ENCODE data around the gene CC2D1A. TPM values are rescaled to one million over a fixed set of nuclear protein-coding genes. Genes with fewer than 3 reads are reported as not detected.
"Not testable (repeated sequence)": the region's sequence is repeated elsewhere in the genome, so short reads cannot be mapped to it uniquely, and the experiment has no call there.

Gene CC2D1A
- total and polyA plus RNA-seq, 10 donors: 13.0 to 40.1 (median 27.5) TPM

DNA sequence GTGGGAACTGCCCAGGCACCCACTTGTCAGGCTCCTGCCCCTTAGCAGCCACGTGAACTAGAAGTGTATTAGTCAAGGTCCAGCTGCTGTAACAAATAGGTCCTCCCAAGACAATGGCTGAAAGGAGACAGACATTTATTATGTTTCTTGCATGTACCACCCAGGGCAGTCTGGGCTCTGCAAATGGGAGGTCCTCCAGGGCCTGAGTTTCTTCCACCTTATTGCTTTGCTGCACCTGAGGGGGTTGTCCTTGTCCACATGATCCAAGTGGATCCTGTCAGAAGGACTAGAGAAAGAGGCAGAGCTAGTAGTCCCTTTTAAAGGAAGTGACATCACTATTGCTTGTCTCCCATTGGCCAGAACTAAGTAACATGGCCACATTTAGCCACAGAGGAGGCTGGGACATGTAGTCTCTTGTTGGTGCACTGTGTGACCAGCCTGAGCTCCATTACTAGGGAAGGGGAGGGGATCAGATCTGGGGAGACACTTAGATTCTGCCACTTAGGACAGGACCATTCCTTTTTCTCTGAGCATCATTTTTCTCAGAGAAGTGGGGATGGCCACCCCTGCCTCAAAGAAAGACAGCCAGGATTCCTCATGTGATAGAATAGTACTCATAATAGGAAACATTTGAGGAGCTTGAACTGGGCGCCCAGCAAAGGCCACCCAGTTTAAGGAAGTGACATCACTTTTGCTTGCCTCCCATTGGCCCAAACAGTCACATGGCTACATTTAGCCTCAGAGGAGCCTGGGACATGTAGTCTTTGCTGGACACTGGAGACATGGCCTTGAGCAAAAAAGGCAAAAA, 15.1 kb downstream of the CC2D1A start:
- no peak overlapping the region for H3K4me3 ChIP-seq
- H3K9me3 ChIP-seq: peaks cover 0 to 12% (median 4%) of the 10 kb centered on the region in 8 donors
- peaks cover 0 to 97% (median 65%) of the 10 kb centered on the region in 6 donors for H3K36me3 ChIP-seq
- H3K27me3 ChIP-seq (replicated peaks in 1 of 7): no peaks in the 10 kb centered on the region
- intact Hi-C loops (cut with DNase I; ENCODE audit: low total_unique reads): no loop called here
- no peak overlapping the region for H3K27ac ChIP-seq
- DNase-seq: no peak
- no peak for TF ChIP-seq POLR2A (IDR thresholded peaks at IDR 0.05)
- TF ChIP-seq, protein P1, sequence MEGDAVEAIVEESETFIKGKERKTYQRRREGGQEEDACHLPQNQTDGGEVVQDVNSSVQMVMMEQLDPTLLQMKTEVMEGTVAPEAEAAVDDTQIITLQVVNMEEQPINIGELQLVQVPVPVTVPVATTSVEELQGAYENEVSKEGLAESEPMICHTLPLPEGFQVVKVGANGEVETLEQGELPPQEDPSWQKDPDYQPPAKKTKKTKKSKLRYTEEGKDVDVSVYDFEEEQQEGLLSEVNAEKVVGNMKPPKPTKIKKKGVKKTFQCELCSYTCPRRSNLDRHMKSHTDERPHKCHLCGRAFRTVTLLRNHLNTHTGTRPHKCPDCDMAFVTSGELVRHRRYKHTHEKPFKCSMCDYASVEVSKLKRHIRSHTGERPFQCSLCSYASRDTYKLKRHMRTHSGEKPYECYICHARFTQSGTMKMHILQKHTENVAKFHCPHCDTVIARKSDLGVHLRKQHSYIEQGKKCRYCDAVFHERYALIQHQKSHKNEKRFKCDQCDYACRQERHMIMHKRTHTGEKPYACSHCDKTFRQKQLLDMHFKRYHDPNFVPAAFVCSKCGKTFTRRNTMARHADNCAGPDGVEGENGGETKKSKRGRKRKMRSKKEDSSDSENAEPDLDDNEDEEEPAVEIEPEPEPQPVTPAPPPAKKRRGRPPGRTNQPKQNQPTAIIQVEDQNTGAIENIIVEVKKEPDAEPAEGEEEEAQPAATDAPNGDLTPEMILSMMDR (IDR thresholded peaks at IDR 0.05 in 8 of 11, conservative IDR thresholded peaks at IDR 0.05 in 3 of 11): no peak
- no peak for TF ChIP-seq POLR2AphosphoS5 (IDR thresholded peaks at IDR 0.05)
- 67 to 98% (median 90%) methylated on average over 1 to 2 of the region's 2 CpGs for WGBS, 5 donors
- H3K4me1 ChIP-seq: peaks cover 0 to 9% (median under 1%) of the 10 kb centered on the region in 6 donors

DNA sequence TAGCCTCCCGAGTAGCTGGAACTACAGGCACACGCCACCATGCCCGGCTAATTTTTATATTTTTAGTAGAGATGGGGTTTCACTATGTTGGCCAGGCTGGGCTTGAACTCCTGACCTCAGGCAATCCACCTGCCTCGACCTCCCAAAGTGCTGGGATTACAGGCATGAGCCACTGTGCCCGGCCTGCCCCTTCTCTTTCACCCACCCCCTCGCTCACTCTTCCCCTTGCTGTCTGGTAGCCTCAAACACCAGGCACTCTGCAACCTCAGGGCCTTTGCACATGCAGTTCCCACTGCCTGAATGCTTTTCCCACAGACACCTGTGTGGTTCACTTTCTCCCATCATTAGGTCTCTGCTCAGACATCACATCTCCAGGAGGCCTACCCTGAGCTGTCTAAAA, 16.1 kb downstream of the CC2D1A start:
- Histone ChIP-seq H3K9me3 (peaks cover 0 to 12% (median 4%) of the 10 kb centered on the region in 8 donors), H3K36me3 (peaks cover 0 to 97% (median 71%) of the 10 kb centered on the region in 6 donors), H3K4me1 (peaks cover 0 to 18% (median 3%) of the 10 kb centered on the region in 6 donors)
- H3K27ac ChIP-seq; DNase-seq; intact Hi-C loops (cut with DNase I; ENCODE audit: low total_unique reads); H3K27me3 ChIP-seq (replicated peaks in 1 of 7); H3K4me3 ChIP-seq: not testable (repeated sequence)
- WGBS, 5 donors: 90 to 99% (median 96%) methylated on average over 6 of the region's 6 CpGs

DNA sequence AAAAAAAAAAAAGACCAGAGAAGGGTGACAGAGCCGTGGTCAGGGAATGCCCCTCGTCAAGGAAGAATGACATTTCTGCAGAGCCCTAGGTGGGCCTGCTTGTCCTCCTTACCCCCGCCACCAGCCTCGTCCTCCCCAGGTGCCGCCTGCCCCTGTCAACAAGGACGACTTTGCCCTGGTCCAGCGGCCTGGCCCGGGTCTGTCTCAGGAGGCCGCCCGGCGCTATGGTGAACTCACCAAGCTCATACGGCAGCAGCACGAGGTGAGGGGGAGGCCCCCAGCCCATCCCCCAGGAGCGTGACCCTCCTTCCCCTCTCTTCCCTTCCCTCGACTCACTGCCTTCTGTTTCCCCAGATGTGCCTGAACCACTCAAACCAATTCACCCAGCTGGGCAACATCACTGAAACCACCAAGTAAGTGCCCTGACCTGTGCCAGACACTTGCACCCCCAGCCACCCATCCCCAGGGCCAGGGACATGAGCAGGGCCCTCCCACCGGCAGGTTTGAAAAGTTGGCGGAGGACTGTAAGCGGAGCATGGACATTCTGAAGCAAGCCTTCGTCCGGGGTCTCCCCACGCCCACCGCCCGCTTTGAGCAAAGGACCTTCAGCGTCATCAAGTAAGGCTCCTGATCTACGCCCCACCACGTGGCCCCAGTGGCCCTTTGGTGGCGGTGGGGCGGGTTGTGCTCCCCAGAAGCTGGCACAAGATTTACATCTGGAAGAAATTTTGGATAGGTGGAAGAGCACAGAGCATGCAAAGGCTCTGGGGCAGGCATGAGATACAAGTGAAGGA, 17.4 kb downstream of the CC2D1A start:
- peak in 1 of 3 donors; percentile 35 for TF ChIP-seq POLR2AphosphoS5 (IDR thresholded peaks at IDR 0.05)
- TF ChIP-seq, protein P1 (IDR thresholded peaks at IDR 0.05 in 8 of 11, conservative IDR thresholded peaks at IDR 0.05 in 3 of 11): no peak
- Histone ChIP-seq H3K9me3 (peaks cover 0 to 12% (median 4%) of the 10 kb centered on the region in 8 donors), H3K36me3 (peaks cover 0 to 97% (median 68%) of the 10 kb centered on the region in 6 donors), H3K27me3 (replicated peaks in 1 of 7) (no peaks in the 10 kb centered on the region), H3K27ac (no peak overlapping the region), H3K4me1 (peaks cover 0 to 14% (median 3%) of the 10 kb centered on the region in 6 donors), H3K4me3 (no peak overlapping the region)
- no peak for DNase-seq
- whole genome bisulfite sequencing, 5 donors: 94 to 98% (median 94%) methylated on average over 28 of the region's 28 CpGs
- intact Hi-C loops (cut with DNase I; ENCODE audit: low total_unique reads): no loop called here

DNA sequence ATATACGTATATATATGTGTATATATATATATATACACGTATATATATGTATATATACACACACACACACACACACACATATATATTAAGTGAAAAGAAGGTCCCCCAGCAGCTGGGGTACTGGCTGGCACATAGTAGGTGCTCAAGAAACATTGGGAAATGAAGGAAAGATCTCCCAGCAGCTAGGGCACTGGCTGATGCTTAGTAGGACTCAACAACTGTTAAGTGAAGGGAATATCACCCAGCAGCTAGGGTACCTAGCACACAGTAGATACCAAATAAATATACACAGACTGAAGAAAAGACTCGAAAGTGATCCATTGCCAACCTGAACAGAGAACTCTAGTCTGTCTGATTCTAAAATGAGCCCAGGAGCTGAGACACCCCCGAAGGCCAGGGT, 20.0 kb downstream of the CC2D1A start:
- WGBS, 5 donors: 79 to 93% (median 87%) methylated on average over 4 of the region's 4 CpGs
- Histone ChIP-seq H3K27me3 (replicated peaks in 1 of 7) (no peaks in the 10 kb centered on the region), H3K4me3 (no peak overlapping the region), H3K27ac (peak overlapping the region in 2 of 8 donors; percentile 13 to 43), H3K36me3 (peaks cover 0 to 92% (median 57%) of the 10 kb centered on the region in 6 donors), H3K9me3 (peaks cover 0 to 5% (median 1%) of the 10 kb centered on the region in 8 donors), H3K4me1 (peaks cover 0 to 14% (median 3%) of the 10 kb centered on the region in 6 donors)
- DNase-seq: no peak
- TF ChIP-seq, protein P1 (IDR thresholded peaks at IDR 0.05 in 8 of 11, conservative IDR thresholded peaks at IDR 0.05 in 3 of 11): no peak
- no peak for TF ChIP-seq POLR2A (IDR thresholded peaks at IDR 0.05)
- TF ChIP-seq POLR2AphosphoS5 (IDR thresholded peaks at IDR 0.05): no peak
- intact Hi-C loops (cut with DNase I; ENCODE audit: low total_unique reads): no loop called here

Data from spleen (tissue), 11 donors.